Naive thymus-derived CD8-positive, alpha-beta T cell (primary cell): Measurements from ENCODE around the gene DCXR. TPM values are rescaled to one million over a fixed set of nuclear protein-coding genes. Genes with fewer than 3 reads are reported as not detected.
"Not testable (repeated sequence)": the region's sequence is repeated elsewhere in the genome, so short reads cannot be mapped to it uniquely, and the experiment has no call there.

Source experiments
- ATAC-seq, 2 donors: fragments of 150-1000 bp; cut with Tn5 transposase in 1 of 2; sonication (Bioruptor Pico), chemical (Tn5 transposase) in 1 of 2; 1 replicate in 1 of 2; 2 replicates in 1 of 2; pipeline ENCODE4 v1.10.0; 2021; ENCODE audit warnings: mild to moderate bottlenecking in 2 of 2, moderate library complexity in 2 of 2
- POLR2A ChIA-PET: fragments of 350-600 bp; sonication (Branson Sonifier 250); formaldehyde crosslinking; loops from one replicate; lab custom pipeline; 2021; ENCODE audit warnings: antibody characterized with exemption; lab: Charles Lee
- DNase-seq, 10 donors: peaks; one replicate each; pipeline versions ENCODE4 v3.0.0 to v3.0.0-alpha.2; 2020 to 2022
- H3K27ac Mint-ChIP-seq, 10 donors: one replicate each; pipeline ENCODE4 v1.8.0; 2020 to 2022; ENCODE audit warnings: mild to moderate bottlenecking in 10 of 10, mixed read lengths in 10 of 10, moderate library complexity in 4 of 10, inconsistent platforms in 1 of 10
- H3K27me3 Mint-ChIP-seq, 5 donors: one replicate each; pipeline ENCODE4 v1.8.0; 2021 to 2022; ENCODE audit warnings: mixed read lengths in 5 of 5
- H3K36me3 Mint-ChIP-seq, 3 donors: one replicate each; pipeline ENCODE4 v1.8.0; 2020 to 2022; ENCODE audit warnings: mixed read lengths in 3 of 3, mild to moderate bottlenecking in 2 of 3, inconsistent platforms in 1 of 3
- H3K4me1 Mint-ChIP-seq, 4 donors: one replicate each; pipeline ENCODE4 v1.8.0; 2021 to 2022; ENCODE audit warnings: mixed read lengths in 4 of 4
- H3K4me3 Mint-ChIP-seq, 10 donors: one replicate each; pipeline ENCODE4 v1.8.0; 2020 to 2022; ENCODE audit warnings: mild to moderate bottlenecking in 10 of 10, mixed read lengths in 10 of 10, moderate library complexity in 6 of 10, inconsistent platforms in 1 of 10
- H3K9me3 Mint-ChIP-seq, 9 donors: one replicate each; pipeline ENCODE4 v1.8.0; 2020 to 2022; ENCODE audit warnings: mixed read lengths in 9 of 9, mild to moderate bottlenecking in 3 of 9, inconsistent platforms in 1 of 9, moderate library complexity in 1 of 9
- polyA plus RNA-seq, 3 donors: library from polyadenylated mRNA; unstranded; fragments of 300-500 nt; fragmentation: Illumina TruSeq; gene quantifications; one replicate each; pipeline ENCODE4 v1.2.3, GENCODE V29; 2021
- total RNA-seq, 8 experiments: library from RNA in 2 of 8; stranded (reverse) in 2 of 8; gene quantifications; one replicate each; pipeline ENCODE4 v1.2.3 and lab custom pipeline; 2021 to 2026

Gene DCXR
- total and polyA plus RNA-seq, 5 experiments from 2014 or later: 72.5 to 185 (median 113) TPM

- no peaks in the 10 kb centered on the region for H3K9me3 Mint-ChIP-seq
- peaks cover 0 to 8% (median 0%) of the 10 kb centered on the region in 3 donors for H3K36me3 Mint-ChIP-seq
- peaks cover 4 to 14% (median 8%) of the 10 kb centered on the region in 4 donors for H3K4me1 Mint-ChIP-seq
- POLR2A ChIA-PET: interaction anchor here (0.6 to 1.1 kb wide), 2 partner anchors 13 to 412 kb away, joined by 3 read pairs; no protein-coding TSS in a partner anchor
- H3K27ac Mint-ChIP-seq: no peak overlapping the region
- ATAC-seq (no peak), DNase-seq (no peak)
- H3K27me3 Mint-ChIP-seq: no peaks in the 10 kb centered on the region
- no peak overlapping the region for H3K4me3 Mint-ChIP-seq
These were observed 6.0 kb upstream of the DCXR start for GRCh38 chr17:82043507-82043906.

GRCh38 chr17:82042649-82043048 lies 5.2 kb upstream of the DCXR start:
- H3K9me3 Mint-ChIP-seq: no peaks in the 10 kb centered on the region
- ATAC-seq (no peak), DNase-seq (no peak)
- H3K27ac Mint-ChIP-seq: peak overlapping the region in 1 of 10 donors; percentile 65
- no peak overlapping the region for H3K4me3 Mint-ChIP-seq
- H3K36me3 Mint-ChIP-seq: peaks cover 0 to 7% (median 0%) of the 10 kb centered on the region in 3 donors
- H3K27me3 Mint-ChIP-seq: no peaks in the 10 kb centered on the region
- H3K4me1 Mint-ChIP-seq: peaks cover 9 to 20% (median 13%) of the 10 kb centered on the region in 4 donors
- POLR2A ChIA-PET: interaction anchor here (0.6 to 1.1 kb wide), 2 partner anchors 12 to 411 kb away, joined by 3 read pairs; no protein-coding TSS in a partner anchor

GRCh38 chr17:82041144-82041814 lies 3.8 kb upstream of the DCXR start:
- ATAC-seq (no peak), DNase-seq (no peak)
- H3K4me1 Mint-ChIP-seq: peaks cover 11 to 19% (median 16%) of the 10 kb centered on the region in 4 donors
- no peaks in the 10 kb centered on the region for H3K27me3 Mint-ChIP-seq
- POLR2A ChIA-PET: interaction anchor here (0.8 kb wide), 1 partner anchor 10 kb away, joined by 4 read pairs; no protein-coding TSS in a partner anchor
- no peak overlapping the region for H3K27ac Mint-ChIP-seq
- H3K36me3 Mint-ChIP-seq: no peaks in the 10 kb centered on the region
- no peaks in the 10 kb centered on the region for H3K9me3 Mint-ChIP-seq
- no peak overlapping the region for H3K4me3 Mint-ChIP-seq

- no peak for ATAC-seq
- peaks cover 14 to 31% (median 28%) of the 10 kb centered on the region in 4 donors for H3K4me1 Mint-ChIP-seq
- H3K27ac Mint-ChIP-seq: no peak overlapping the region
- POLR2A ChIA-PET: interaction anchor here (2.6 kb wide), 1 partner anchor 11 kb away, joined by 23 read pairs; the partner anchor contains the start of genes GPS1 and RFNG
- no peak overlapping the region for H3K4me3 Mint-ChIP-seq
- DNase-seq: no peak
- H3K27me3 Mint-ChIP-seq: no peaks in the 10 kb centered on the region
- H3K9me3 Mint-ChIP-seq: no peaks in the 10 kb centered on the region
- peaks cover 0 to 4% (median 3%) of the 10 kb centered on the region in 3 donors for H3K36me3 Mint-ChIP-seq
These were observed 2.3 kb upstream of the DCXR start for GRCh38 chr17:82039695-82040299.

GRCh38 chr17:82038796-82039409 lies 1.4 kb upstream of the DCXR start:
- H3K27ac Mint-ChIP-seq: peak overlapping the region in 1 of 10 donors; percentile 18
- not testable (repeated sequence) for H3K27me3 Mint-ChIP-seq, H3K36me3 Mint-ChIP-seq, H3K9me3 Mint-ChIP-seq, ATAC-seq, DNase-seq
- H3K4me1 Mint-ChIP-seq: peaks cover 15 to 31% (median 28%) of the 10 kb centered on the region in 4 donors
- POLR2A ChIA-PET: interaction anchor here (0.6 to 2.6 kb wide), 3 partner anchors 12 to 88 kb away, joined by 3 to 23 read pairs (median 18); partner anchors contain the start of genes GPS1 and RFNG
- peak overlapping the region in 7 of 10 donors; percentile 1 to 63 (median 27) for H3K4me3 Mint-ChIP-seq

GRCh38 chr17:82037889-82038195 lies 345 bp upstream of the DCXR start:
- Mint-ChIP-seq H3K36me3 (peaks cover 0 to 4% (median 3%) of the 10 kb centered on the region in 3 donors), H3K27me3 (no peaks in the 10 kb centered on the region), H3K4me3 (peak overlapping the region; percentile 81 to 96 (median 91)), H3K27ac (peak overlapping the region; percentile 66 to 95 (median 90)), H3K9me3 (no peaks in the 10 kb centered on the region), H3K4me1 (peaks cover 15 to 31% (median 28%) of the 10 kb centered on the region in 4 donors)
- ATAC-seq (no peak), DNase-seq (no peak)
- POLR2A ChIA-PET: interaction anchor here (0.6 to 2.6 kb wide), 18 partner anchors 10 to 531 kb away, joined by 3 to 23 read pairs (median 4); partner anchors contain the start of genes CENPX, DUS1L, FASN and GPS1

- peaks cover 15 to 31% (median 28%) of the 10 kb centered on the region in 4 donors for H3K4me1 Mint-ChIP-seq
- no peaks in the 10 kb centered on the region for H3K27me3 Mint-ChIP-seq
- peaks cover 0 to 4% (median 3%) of the 10 kb centered on the region in 3 donors for H3K36me3 Mint-ChIP-seq
- H3K9me3 Mint-ChIP-seq: no peaks in the 10 kb centered on the region
- DNase-seq (no peak), ATAC-seq (no peak)
- POLR2A ChIA-PET: interaction anchor here (0.8 to 2.5 kb wide), 6 partner anchors 14 to 121 kb away, joined by 3 to 18 read pairs (median 4); partner anchors contain the start of genes CENPX and LRRC45
- H3K27ac Mint-ChIP-seq: peak overlapping the region in 2 of 10 donors; percentile 19 to 95
- peak overlapping the region; percentile 68 to 96 (median 81) for H3K4me3 Mint-ChIP-seq
These were observed 834 bp downstream of the DCXR start for GRCh38 chr17:82036634-82037091.

- Mint-ChIP-seq H3K36me3 (peaks cover 0 to 4% (median 3%) of the 10 kb centered on the region in 3 donors), H3K4me3 (peak overlapping the region; percentile 63 to 96 (median 78)), H3K27me3 (no peaks in the 10 kb centered on the region), H3K9me3 (no peaks in the 10 kb centered on the region), H3K27ac (peak overlapping the region in 4 of 10 donors; percentile 34 to 95 (median 61)), H3K4me1 (peaks cover 15 to 31% (median 28%) of the 10 kb centered on the region in 4 donors)
- ATAC-seq (no peak), DNase-seq (no peak)
- POLR2A ChIA-PET: interaction anchor here (0.6 to 1.5 kb wide), 6 partner anchors 13 to 134 kb away, joined by 3 to 4 read pairs (median 4); partner anchors contain the start of genes CENPX, GPS1, LRRC45 and RFNG
These were observed 1.4 kb downstream of the DCXR start for GRCh38 chr17:82035956-82036633.

GRCh38 chr17:82035488-82035887 lies 2.0 kb downstream of the DCXR start:
- Mint-ChIP-seq H3K4me3 (peak overlapping the region; percentile 33 to 94 (median 67)), H3K36me3 (peaks cover 0 to 4% (median 3%) of the 10 kb centered on the region in 3 donors), H3K27ac (peak overlapping the region in 8 of 10 donors; percentile 33 to 78 (median 60)), H3K9me3 (no peaks in the 10 kb centered on the region), H3K4me1 (peaks cover 16 to 34% (median 29%) of the 10 kb centered on the region in 4 donors), H3K27me3 (no peaks in the 10 kb centered on the region)
- POLR2A ChIA-PET: interaction anchor here (0.6 to 1.5 kb wide), 4 partner anchors 15 to 135 kb away, joined by 3 to 4 read pairs (median 4); partner anchors contain the start of genes GPS1 and RFNG
- ATAC-seq (no peak), DNase-seq (no peak)

GRCh38 chr17:82034371-82035011 lies 3.0 kb downstream of the DCXR start:
- POLR2A ChIA-PET: interaction anchor here (1.1 to 1.2 kb wide), 2 partner anchors 16 to 17 kb away, joined by 3 to 4 read pairs; partner anchors contain the start of genes GPS1 and RFNG
- Mint-ChIP-seq H3K36me3 (peaks cover 0 to 4% (median 3%) of the 10 kb centered on the region in 3 donors), H3K4me1 (peaks cover 16 to 41% (median 34%) of the 10 kb centered on the region in 4 donors), H3K9me3 (no peaks in the 10 kb centered on the region), H3K27me3 (no peaks in the 10 kb centered on the region), H3K27ac (no peak overlapping the region), H3K4me3 (peak overlapping the region in 6 of 10 donors; percentile 10 to 82 (median 54))
- no peak for ATAC-seq
- DNase-seq: no peak
